ENCODE results near the gene DCPS. TPM values are rescaled to one million over a fixed set of nuclear protein-coding genes. Genes with fewer than 3 reads are reported as not detected.

DCPS gene
- total and polyA plus RNA-seq, 8 donors: 16.4 to 24.4 (median 21.5) TPM

DNA sequence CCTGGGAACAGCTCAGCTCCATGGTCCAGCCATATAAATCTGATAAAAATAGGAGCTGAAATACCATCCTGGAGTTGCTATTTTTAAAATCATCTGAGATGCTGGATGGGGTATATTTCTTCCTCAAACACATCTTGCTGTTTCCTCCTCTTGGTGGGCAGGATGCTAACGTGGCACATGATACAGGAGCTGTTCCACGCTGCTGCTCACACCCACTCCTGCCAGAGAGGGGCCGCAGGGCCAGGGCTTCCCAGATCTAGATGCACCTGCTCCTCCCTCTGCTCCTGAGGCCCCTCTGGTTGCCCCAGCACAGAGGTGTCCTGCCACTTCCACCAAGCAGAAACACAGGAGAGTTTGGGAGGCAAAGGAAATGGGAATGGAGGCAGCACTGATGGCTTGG, 48.3 kb downstream of the DCPS start:
- H3K9me3 ChIP-seq: no peaks in the 10 kb centered on the region
- peaks cover 0 to 3% of the 10 kb centered on the region in 2 donors for H3K36me3 ChIP-seq
- ATAC-seq (no peak), DNase-seq (no peak)
- no peak overlapping the region for H3K4me3 ChIP-seq
- H3K4me1 ChIP-seq: peaks cover 4 to 77% of the 10 kb centered on the region in 2 donors
- peak overlapping the region in 1 of 2 donors; percentile 39 for H3K27ac ChIP-seq
- intact Hi-C loops (cut with DNase I): no loop called here
- no peaks in the 10 kb centered on the region for H3K27me3 ChIP-seq
- TF ChIP-seq, protein P1, sequence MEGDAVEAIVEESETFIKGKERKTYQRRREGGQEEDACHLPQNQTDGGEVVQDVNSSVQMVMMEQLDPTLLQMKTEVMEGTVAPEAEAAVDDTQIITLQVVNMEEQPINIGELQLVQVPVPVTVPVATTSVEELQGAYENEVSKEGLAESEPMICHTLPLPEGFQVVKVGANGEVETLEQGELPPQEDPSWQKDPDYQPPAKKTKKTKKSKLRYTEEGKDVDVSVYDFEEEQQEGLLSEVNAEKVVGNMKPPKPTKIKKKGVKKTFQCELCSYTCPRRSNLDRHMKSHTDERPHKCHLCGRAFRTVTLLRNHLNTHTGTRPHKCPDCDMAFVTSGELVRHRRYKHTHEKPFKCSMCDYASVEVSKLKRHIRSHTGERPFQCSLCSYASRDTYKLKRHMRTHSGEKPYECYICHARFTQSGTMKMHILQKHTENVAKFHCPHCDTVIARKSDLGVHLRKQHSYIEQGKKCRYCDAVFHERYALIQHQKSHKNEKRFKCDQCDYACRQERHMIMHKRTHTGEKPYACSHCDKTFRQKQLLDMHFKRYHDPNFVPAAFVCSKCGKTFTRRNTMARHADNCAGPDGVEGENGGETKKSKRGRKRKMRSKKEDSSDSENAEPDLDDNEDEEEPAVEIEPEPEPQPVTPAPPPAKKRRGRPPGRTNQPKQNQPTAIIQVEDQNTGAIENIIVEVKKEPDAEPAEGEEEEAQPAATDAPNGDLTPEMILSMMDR (IDR thresholded peaks at IDR 0.05): no peak

DNA sequence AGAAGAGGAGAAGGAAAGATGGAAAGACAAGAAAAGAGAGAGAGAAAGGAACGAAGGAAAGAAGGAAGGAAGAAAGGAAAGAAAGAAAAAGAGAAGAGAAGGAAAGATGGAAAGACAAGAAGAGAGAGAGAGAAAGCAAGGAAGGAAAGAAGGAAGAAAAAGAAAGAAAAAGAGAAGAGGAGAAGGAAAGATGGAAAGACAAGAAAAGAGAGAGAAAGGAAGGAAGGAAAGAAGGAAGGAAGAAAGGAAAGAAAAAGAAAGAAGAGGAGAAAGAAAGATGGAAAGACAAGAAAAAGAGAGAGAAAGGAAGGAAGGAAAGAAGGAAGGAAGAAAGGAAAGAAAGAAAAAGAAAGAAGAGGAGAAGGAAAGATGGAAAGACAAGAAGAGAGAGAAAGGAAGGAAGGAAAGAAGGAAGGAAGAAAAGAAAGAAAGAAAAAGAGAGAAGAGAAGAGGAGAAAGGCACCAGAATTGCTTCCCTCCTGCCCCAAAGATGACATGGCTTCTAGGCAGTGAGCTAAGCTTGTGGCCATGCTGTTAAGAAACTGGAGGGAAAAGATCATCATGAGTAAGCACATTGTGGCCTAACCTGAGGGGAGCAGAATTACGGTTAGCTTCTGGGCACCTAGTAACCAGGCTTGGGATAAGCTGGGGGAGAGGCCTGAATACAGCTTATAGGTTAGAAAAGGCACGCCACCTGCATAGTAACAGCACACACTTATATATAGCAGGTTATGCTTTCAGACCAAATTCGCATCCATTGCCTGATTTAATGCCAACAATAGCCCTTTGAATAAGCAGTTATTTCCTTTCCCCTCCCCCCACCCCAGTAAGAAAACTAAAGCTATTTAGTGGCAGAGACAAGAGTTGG, 49.3 kb downstream of the DCPS start:
- Histone ChIP-seq H3K9me3 (no peaks in the 10 kb centered on the region), H3K27me3 (no peaks in the 10 kb centered on the region), H3K27ac (peak overlapping the region in 1 of 2 donors; percentile 69), H3K4me1 (peaks cover 4 to 82% of the 10 kb centered on the region in 2 donors), H3K4me3 (no peak overlapping the region), H3K36me3 (peaks cover 0 to 3% of the 10 kb centered on the region in 2 donors)
- TF ChIP-seq, protein P1 (IDR thresholded peaks at IDR 0.05): no peak
- no peak for DNase-seq
- intact Hi-C loops (cut with DNase I): no loop called here
- ATAC-seq: no peak

DNA sequence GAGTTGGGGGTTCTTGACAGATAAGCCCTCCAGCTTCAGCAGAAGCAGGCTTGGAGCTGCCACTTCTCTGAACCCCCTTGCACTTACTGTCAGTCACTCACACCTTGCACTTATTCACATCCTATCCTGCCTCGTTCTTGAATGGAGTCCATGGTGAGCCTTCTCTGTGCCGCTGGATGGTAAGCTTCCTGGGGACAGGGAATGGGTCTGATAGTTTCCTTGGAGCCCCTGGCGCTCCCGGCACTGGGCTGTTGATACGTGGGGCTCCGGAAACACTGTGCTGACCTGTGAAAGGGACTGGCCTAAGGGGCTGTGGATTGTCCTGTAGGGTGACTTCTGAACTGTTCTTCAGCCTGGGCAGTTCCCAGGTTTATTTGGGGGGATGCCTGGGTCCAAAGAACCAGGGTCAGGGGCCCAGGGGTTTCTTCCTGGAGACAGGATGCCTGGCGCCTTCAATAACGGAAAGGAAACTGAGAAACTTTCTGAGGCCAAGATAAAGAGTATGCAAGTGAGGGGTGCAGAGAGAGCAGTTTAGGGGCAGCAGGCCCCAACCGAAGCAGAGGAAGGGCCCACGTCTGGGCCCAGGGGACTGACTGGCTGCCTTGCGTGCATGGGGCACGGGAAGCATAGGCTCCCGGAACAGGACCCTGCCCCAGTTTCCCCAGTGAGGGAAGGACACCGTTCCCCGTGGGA, 50.9 kb downstream of the DCPS start:
- Histone ChIP-seq H3K36me3 (peaks cover 0 to 3% of the 10 kb centered on the region in 2 donors), H3K27ac (peak overlapping the region; percentile 67 to 78), H3K27me3 (no peaks in the 10 kb centered on the region), H3K9me3 (no peaks in the 10 kb centered on the region), H3K4me3 (peak overlapping the region; percentile 60 to 63), H3K4me1 (peaks cover under 1 to 83% of the 10 kb centered on the region in 2 donors)
- TF ChIP-seq, protein P1 (IDR thresholded peaks at IDR 0.05): no peak
- DNase-seq (no peak), ATAC-seq (no peak)
- intact Hi-C loops (cut with DNase I): no loop called here

DNA sequence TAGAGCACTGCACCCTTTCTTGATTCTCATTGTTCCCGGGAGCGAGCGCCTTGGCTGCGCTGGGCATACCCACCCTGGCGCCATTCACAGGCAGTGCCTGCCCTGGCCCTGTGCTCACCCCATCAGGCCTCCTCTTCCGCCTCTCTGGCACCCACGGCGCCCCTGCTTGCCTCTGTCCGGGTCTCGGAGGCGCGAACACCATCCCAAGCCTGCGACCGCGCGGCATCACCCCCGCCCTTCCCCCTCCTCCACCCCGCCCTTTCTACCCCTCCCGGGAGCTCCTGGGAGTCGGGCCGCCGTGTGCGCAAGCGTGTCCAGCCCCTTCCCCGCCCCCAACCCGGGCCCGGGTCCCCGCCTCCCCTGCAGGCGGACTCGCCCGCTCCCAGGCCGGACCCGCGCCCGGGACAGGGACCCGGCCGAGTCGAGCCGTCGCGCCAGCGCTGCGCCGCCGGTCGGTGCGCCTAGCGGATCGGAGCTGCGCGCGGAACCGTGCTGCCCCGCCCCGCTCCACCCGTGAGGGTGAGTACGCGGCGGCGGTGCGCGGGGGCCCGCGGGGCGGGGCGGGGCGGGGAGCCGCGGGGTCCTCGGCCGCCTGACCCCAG, 51.6 kb downstream of the DCPS start, which contains the start of gene ST3GAL4:
TSS of gene ST3GAL4 (plus strand) at position 363 of the 602 bp plus-strand sequence. CDS start 50,470 bp downstream, outside the sequence.
- Histone ChIP-seq H3K36me3 (peaks cover 0 to 3% of the 10 kb centered on the region in 2 donors), H3K9me3 (no peaks in the 10 kb centered on the region), H3K4me1 (peaks cover 3 to 83% of the 10 kb centered on the region in 2 donors), H3K27me3 (no peaks in the 10 kb centered on the region), H3K27ac (peak within 1 kb of the TSS; percentile 67 to 78), H3K4me3 (peak within 1 kb of the TSS; percentile 60 to 63)
- peak; percentile 93 for ATAC-seq
- TF ChIP-seq, protein P1 (IDR thresholded peaks at IDR 0.05): no peak
- peak; percentile 79 to 96 (median 90) for DNase-seq
- intact Hi-C loops (cut with DNase I): no loop called here

Data from left lung (tissue), 10 donors.